GM10847 (cell line): ENCODE data around the gene BIRC3.

Experiments
- POLR2A ChIP-seq: IDR thresholded peaks from 2 replicates; pipeline ENCODE4 v1.6.1; 2011; ENCODE audit not compliant: insufficient read length; ENCODE audit errors: extremely low read depth

Gene BIRC3

GRCh38 chr11:102312667-102313066 is 4.6 kb upstream of the BIRC3 start:
- TF ChIP-seq POLR2A, result no peak

GRCh38 chr11:102313238-102313940 is 3.9 kb upstream of the BIRC3 start:
- TF ChIP-seq POLR2A, result no peak

- no peak for TF ChIP-seq POLR2A
These were observed 2.5 kb upstream of the BIRC3 start for GRCh38 chr11:102314784-102315183.

GRCh38 chr11:102316346-102316904 is 859 bp upstream of the BIRC3 start:
- no peak for TF ChIP-seq POLR2A

DNA sequence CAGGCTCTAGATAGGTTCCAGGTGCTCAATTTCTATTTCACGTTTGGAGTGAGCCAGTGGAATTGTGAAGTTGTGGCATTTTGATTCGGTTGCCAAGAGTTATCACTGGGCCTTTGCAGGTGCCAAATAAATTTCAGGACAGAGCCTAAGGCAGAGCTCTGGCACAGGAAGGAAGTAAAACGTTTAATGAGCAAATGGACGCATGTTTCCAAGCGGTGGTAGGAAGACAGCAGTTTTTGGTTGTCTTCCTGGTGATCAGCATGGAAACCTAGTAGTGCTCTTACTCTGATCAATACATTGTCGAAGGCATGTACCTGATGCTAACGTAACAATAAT is 452 bp downstream of the BIRC3 start:
- TF ChIP-seq POLR2A, result no peak

GRCh38 chr11:102318469-102318868 is 1.2 kb downstream of the BIRC3 start:
- no peak for TF ChIP-seq POLR2A

- no peak for TF ChIP-seq POLR2A
These were observed 2.3 kb downstream of the BIRC3 start for GRCh38 chr11:102319544-102319943.

GRCh38 chr11:102320188-102320587 is 2.9 kb downstream of the BIRC3 start:
- no peak for TF ChIP-seq POLR2A

- no peak for TF ChIP-seq POLR2A
These were observed 3.4 kb downstream of the BIRC3 start for GRCh38 chr11:102320679-102321078.

DNA sequence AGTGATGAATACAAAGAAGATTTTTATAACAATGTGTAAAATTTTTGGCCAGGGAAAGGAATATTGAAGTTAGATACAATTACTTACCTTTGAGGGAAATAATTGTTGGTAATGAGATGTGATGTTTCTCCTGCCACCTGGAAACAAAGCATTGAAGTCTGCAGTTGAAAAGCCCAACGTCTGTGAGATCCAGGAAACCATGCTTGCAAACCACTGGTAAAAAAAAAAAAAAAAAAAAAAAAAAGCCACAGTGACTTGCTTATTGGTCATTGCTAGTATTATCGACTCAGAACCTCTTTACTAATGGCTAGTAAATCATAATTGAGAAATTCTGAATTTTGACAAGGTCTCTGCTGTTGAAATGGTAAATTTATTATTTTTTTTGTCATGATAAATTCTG is 5.3 kb downstream of the BIRC3 start:
- TF ChIP-seq POLR2A, result no peak

DNA sequence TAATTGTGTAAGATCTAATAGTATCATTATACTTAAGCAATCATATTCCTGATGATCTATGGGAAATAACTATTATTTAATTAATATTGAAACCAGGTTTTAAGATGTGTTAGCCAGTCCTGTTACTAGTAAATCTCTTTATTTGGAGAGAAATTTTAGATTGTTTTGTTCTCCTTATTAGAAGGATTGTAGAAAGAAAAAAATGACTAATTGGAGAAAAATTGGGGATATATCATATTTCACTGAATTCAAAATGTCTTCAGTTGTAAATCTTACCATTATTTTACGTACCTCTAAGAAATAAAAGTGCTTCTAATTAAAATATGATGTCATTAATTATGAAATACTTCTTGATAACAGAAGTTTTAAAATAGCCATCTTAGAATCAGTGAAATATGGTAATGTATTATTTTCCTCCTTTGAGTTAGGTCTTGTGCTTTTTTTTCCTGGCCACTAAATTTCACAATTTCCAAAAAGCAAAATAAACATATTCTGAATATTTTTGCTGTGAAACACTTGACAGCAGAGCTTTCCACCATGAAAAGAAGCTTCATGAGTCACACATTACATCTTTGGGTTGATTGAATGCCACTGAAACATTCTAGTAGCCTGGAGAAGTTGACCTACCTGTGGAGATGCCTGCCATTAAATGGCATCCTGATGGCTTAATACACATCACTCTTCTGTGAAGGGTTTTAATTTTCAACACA is 6.4 kb downstream of the BIRC3 start:
- no peak for TF ChIP-seq POLR2A

DNA sequence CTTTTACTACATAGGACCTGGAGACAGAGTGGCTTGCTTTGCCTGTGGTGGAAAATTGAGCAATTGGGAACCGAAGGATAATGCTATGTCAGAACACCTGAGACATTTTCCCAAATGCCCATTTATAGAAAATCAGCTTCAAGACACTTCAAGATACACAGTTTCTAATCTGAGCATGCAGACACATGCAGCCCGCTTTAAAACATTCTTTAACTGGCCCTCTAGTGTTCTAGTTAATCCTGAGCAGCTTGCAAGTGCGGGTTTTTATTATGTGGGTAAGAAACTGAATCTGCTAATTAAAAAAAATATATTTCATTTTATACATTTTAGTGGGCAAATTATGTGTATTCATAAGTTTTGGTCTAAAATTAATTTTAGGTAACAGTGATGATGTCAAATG is 7.8 kb downstream of the BIRC3 start:
- TF ChIP-seq POLR2A, result no peak

- TF ChIP-seq POLR2A, result no peak
These were observed 11.5 kb downstream of the BIRC3 start for GRCh38 chr11:102328748-102329147.

DNA sequence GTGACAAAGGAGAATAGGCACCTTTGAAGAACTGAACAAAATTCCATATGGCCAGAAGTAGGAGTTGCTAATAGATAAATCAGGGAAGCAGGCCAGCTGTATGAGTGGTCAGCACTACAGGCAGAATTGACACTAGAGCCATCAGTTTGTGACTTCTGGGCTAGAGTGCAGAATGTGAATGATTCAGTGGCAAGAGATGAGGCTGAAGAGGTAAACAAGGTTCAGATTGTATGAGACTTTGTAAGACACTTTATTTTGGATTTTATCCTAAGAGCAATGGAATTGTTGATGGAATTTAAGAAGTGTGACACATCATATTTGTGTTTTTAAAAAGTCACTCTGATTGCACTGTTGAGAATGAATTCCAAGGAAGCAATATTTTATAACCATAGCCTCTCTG is 12.9 kb downstream of the BIRC3 start:
- no peak for TF ChIP-seq POLR2A

- TF ChIP-seq POLR2A, result no peak
These were observed 14.1 kb downstream of the BIRC3 start for GRCh38 chr11:102331341-102331740.

- no peak for TF ChIP-seq POLR2A
These were observed 15.3 kb downstream of the BIRC3 start for GRCh38 chr11:102332611-102332994.
